Ishikawa (cell line): ENCODE data around the gene SLC5A10.

Experiments used
- CEBPB ChIP-seq: IDR thresholded peaks from 2 replicates; pipeline ENCODE4 v1.6.1; 2012
- CREB1 ChIP-seq: IDR thresholded peaks from 2 replicates; pipeline ENCODE4 v1.6.1; 2012; ENCODE audit warnings: low read depth
- EGR1 ChIP-seq: IDR thresholded peaks from 2 replicates; pipeline ENCODE4 v1.6.1; 2012
- EP300 ChIP-seq: IDR thresholded peaks from 2 replicates; pipeline ENCODE4 v1.6.1; 2012; ENCODE audit warnings: borderline replicate concordance
- FOXM1 ChIP-seq: IDR thresholded peaks from 2 replicates; pipeline ENCODE4 v1.6.1; 2012; ENCODE audit warnings: low read depth, borderline replicate concordance
- MAX ChIP-seq: IDR thresholded peaks from 2 replicates; pipeline ENCODE4 v1.6.1; 2012
- NFIC ChIP-seq: IDR thresholded peaks from 2 replicates; pipeline ENCODE4 v1.6.1; 2012
- RAD21 ChIP-seq: IDR thresholded peaks from 2 replicates; pipeline ENCODE4 v1.6.1; 2012; ENCODE audit warnings: low read depth
- TAF1 ChIP-seq: IDR thresholded peaks from 2 replicates; pipeline ENCODE4 v1.6.1; 2012; ENCODE audit warnings: low read depth, mild to moderate bottlenecking
- TCF12 ChIP-seq: IDR thresholded peaks from 2 replicates; pipeline ENCODE4 v1.6.1; 2012; ENCODE audit warnings: low read depth
- TEAD4 ChIP-seq: IDR thresholded peaks from 2 replicates; pipeline ENCODE4 v1.6.1; 2012
- YY1 ChIP-seq: IDR thresholded peaks from 2 replicates; pipeline ENCODE4 v1.6.1; 2012; ENCODE audit warnings: low read depth
- ZBTB7A ChIP-seq: IDR thresholded peaks from 2 replicates; pipeline ENCODE4 v1.6.1; 2012; ENCODE audit warnings: low read depth
- TF ChIP-seq, protein P1 (sequence below): IDR thresholded peaks from 2 replicates; pipeline ENCODE4 v1.6.1; 2012; ENCODE audit warnings: low read depth, mild to moderate bottlenecking
- TF ChIP-seq, protein P2 (sequence below): IDR thresholded peaks from 2 replicates; pipeline ENCODE4 v1.6.1; 2012

SLC5A10 gene

DNA sequence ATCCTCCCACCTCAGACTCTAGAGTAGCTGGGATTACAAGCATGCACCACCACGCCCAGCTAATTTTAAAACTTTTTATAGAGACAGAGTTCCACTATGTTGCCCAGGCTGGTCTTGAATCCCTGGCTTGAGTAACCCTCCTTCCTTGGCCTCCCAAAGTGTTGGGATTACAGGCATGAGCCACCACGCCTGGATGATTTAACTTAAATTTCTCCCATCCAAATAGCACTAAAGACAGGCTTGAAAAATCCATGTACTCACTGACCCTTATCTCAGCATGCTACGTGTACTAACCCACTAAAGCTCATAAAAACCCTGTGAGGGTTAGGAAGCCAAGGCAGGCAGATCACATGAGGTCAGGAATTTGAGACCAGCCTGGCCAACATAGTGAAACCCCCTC lies 4.6 kb downstream of the SLC5A10 start:
- TF ChIP-seq CEBPB (no peak), CREB1 (no peak), YY1 (no peak), TAF1 (no peak), NFIC (no peak), RAD21 (no peak), TCF12 (no peak), FOXM1 (no peak), MAX (no peak), ZBTB7A (no peak), EGR1 (no peak), TEAD4 (no peak), EP300 (no peak)
- TF ChIP-seq, protein P1, sequence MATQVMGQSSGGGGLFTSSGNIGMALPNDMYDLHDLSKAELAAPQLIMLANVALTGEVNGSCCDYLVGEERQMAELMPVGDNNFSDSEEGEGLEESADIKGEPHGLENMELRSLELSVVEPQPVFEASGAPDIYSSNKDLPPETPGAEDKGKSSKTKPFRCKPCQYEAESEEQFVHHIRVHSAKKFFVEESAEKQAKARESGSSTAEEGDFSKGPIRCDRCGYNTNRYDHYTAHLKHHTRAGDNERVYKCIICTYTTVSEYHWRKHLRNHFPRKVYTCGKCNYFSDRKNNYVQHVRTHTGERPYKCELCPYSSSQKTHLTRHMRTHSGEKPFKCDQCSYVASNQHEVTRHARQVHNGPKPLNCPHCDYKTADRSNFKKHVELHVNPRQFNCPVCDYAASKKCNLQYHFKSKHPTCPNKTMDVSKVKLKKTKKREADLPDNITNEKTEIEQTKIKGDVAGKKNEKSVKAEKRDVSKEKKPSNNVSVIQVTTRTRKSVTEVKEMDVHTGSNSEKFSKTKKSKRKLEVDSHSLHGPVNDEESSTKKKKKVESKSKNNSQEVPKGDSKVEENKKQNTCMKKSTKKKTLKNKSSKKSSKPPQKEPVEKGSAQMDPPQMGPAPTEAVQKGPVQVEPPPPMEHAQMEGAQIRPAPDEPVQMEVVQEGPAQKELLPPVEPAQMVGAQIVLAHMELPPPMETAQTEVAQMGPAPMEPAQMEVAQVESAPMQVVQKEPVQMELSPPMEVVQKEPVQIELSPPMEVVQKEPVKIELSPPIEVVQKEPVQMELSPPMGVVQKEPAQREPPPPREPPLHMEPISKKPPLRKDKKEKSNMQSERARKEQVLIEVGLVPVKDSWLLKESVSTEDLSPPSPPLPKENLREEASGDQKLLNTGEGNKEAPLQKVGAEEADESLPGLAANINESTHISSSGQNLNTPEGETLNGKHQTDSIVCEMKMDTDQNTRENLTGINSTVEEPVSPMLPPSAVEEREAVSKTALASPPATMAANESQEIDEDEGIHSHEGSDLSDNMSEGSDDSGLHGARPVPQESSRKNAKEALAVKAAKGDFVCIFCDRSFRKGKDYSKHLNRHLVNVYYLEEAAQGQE: no peak
- TF ChIP-seq, protein P2, sequence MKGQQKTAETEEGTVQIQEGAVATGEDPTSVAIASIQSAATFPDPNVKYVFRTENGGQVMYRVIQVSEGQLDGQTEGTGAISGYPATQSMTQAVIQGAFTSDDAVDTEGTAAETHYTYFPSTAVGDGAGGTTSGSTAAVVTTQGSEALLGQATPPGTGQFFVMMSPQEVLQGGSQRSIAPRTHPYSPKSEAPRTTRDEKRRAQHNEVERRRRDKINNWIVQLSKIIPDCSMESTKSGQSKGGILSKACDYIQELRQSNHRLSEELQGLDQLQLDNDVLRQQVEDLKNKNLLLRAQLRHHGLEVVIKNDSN: no peak

DNA sequence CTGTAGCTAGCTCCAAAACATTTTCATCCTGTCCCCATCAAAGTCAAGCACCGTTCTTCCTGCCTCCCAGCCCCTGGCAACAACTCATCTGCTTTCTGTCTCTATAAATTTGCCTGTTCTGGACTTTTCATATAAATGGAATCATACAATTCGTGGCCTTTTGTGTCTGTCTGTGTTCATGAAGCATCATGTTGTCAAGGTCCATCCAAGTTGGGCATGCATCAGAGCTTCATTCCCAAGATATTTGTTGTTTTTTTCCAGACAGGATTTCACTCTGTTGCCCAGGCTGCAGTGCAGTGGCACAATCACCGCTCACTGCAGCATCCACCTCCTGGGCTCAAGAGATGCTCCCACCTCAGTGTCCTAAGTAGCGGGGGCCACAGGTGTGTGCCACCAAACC lies 5.9 kb downstream of the SLC5A10 start:
- no peak for TF ChIP-seq RAD21
- TF ChIP-seq, protein P2: no peak
- TF ChIP-seq, protein P1: no peak
- TF ChIP-seq CREB1: no peak
- TF ChIP-seq CEBPB: no peak
- no peak for TF ChIP-seq TAF1
- TF ChIP-seq EGR1: no peak
- TF ChIP-seq MAX: no peak
- no peak for TF ChIP-seq NFIC
- TF ChIP-seq EP300: no peak

DNA sequence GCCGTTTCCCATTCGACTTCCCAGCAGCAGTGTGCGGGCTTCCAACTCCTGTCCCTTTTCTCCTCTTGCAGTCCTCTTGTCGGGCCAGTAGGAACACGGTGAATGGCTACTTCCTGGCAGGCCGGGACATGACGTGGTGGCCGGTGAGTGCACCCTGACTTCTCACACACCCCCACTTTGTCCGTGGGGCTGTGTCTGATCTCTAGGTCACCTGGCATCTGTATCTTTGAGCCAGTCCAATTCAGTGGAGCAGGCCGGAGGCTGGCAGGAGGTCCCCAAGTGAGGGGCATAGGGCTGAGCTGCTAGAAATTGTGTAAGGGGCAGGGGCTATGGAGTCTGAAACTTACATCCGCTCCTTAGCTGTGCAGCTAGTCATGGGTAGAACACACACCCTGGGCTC lies 6.6 kb downstream of the SLC5A10 start:
- TF ChIP-seq YY1 (no peak), FOXM1 (no peak), MAX (no peak), EGR1 (no peak)
- TF ChIP-seq, protein P1: no peak

GRCh38 chr17:18959071-18959844 lies 7.3 kb downstream of the SLC5A10 start:
- TF ChIP-seq TAF1 (no peak), CEBPB (no peak), FOXM1 (no peak), NFIC (no peak), CREB1 (no peak), EGR1 (no peak), YY1 (no peak), RAD21 (no peak), TCF12 (no peak), TEAD4 (no peak), MAX (no peak), EP300 (no peak), ZBTB7A (no peak)
- TF ChIP-seq, protein P1: no peak
- TF ChIP-seq, protein P2: no peak
